ENCODE data around the gene CTAG2. TPM values are rescaled to one million over a fixed set of nuclear protein-coding genes. Genes with fewer than 3 reads are reported as not detected.

Gene CTAG2
- total and polyA plus RNA-seq, 2 donors (not counting 3 experiments of a cell fraction or from before 2014, with no cell fraction given), result not detected

- Histone ChIP-seq H3K27ac (ENCODE audit: insufficient read depth, low read depth, low read length) (no peak overlapping the region), H2AFZ (ENCODE audit: low read depth, low read length) (no peak overlapping the region), H3K27me3 (ENCODE audit: control insufficient read depth in 2 of 2, insufficient read depth in 2 of 2, low read length in 2 of 2) (no peaks in the 10 kb centered on the region), H3K79me2 (ENCODE audit: control insufficient read depth, insufficient read depth, low read length) (no peaks in the 10 kb centered on the region), H3K4me3 (replicated peaks in 1 of 3; ENCODE audit: insufficient read depth in 1 of 3, low read depth in 1 of 3, low read length in 3 of 3) (no peak overlapping the region), H3K4me2 (ENCODE audit: insufficient read depth, low read length) (no peak overlapping the region), H3K9me1 (replicated peaks; ENCODE audit: control insufficient read depth, extremely low read depth, insufficient read depth, low read length) (no peaks in the 10 kb centered on the region), H3K9ac (replicated peaks; ENCODE audit: extremely low read depth, insufficient read depth, low read length) (no peak overlapping the region), H3K4me1 (ENCODE audit: control insufficient read depth, extremely low read depth, insufficient read depth, low read length) (peaks cover 6% of the 10 kb centered on the region), H4K20me1 (replicated peaks; ENCODE audit: control insufficient read depth, extremely low read depth, insufficient read depth, low read length) (no peaks in the 10 kb centered on the region), H3K9me3 (replicated peaks; ENCODE audit: control insufficient read depth, insufficient read depth, low read length) (no peaks in the 10 kb centered on the region), H3K36me3 (ENCODE audit: control insufficient read depth in 2 of 2, extremely low read depth in 1 of 2, insufficient read depth in 2 of 2, low read length in 2 of 2) (no peaks in the 10 kb centered on the region)
- TF ChIP-seq POLR2A (IDR thresholded peaks at IDR 0.05; ENCODE audit: low read depth, low read length), result no peak
- no peak for TF ChIP-seq EZH2 (IDR thresholded peaks at IDR 0.05; ENCODE audit: borderline replicate concordance, low read depth, low read length, severe bottlenecking)
- no peak for TF ChIP-seq JUN (IDR thresholded peaks at IDR 0.05; ENCODE audit: borderline replicate concordance, insufficient read depth, insufficient read length, low read depth)
- no peak for TF ChIP-seq MYC (IDR thresholded peaks at IDR 0.05; ENCODE audit: low read depth, low read length)
- TF ChIP-seq FOS (IDR thresholded peaks at IDR 0.05; ENCODE audit: borderline replicate concordance, insufficient read depth, low read length), result no peak
- no peak for TF ChIP-seq POLR2AphosphoS5 (IDR thresholded peaks at IDR 0.05; ENCODE audit: insufficient read depth, low read depth, low read length)
- TF ChIP-seq MAX (IDR thresholded peaks at IDR 0.05; ENCODE audit: insufficient read depth, insufficient read length), result no peak
- no peak for TF ChIP-seq CTCF (IDR thresholded peaks at IDR 0.05; ENCODE audit: extremely low read depth in 1 of 2, insufficient read depth in 1 of 2, low read depth in 1 of 2, low read length in 2 of 2)
- no peak for TF ChIP-seq GATA2 (IDR thresholded peaks at IDR 0.05; ENCODE audit: insufficient read depth, insufficient read length, low read depth, low read length)
- FAIRE-seq (no peak), DNase-seq (ENCODE audit: low read depth, low spot score) (no peak)
- BruUV-seq (replicated peaks), result no TSS peak
- ChIA-PET CTCF (no interaction called here), POLR2A (no interaction called here)
- dilution Hi-C loops (cut with MboI; ENCODE audit: extremely low pct_ligation_motif_present, low sequenced_read_pairs) (no loop called here), intact Hi-C loops (cut with micrococcal nuclease) (no loop called here)
These were observed 46.0 kb downstream of the CTAG2 start for GRCh38 chrX:154607370-154607769.
